Measurements from ENCODE around the gene TJAP1. TPM values are rescaled to one million over a fixed set of nuclear protein-coding genes. Genes with fewer than 3 reads are reported as not detected.
A peak's percentile ranks its signal among the peaks of the same experiment; 100 is the strongest.

TJAP1 gene
- polyA plus RNA-seq, 1 donor (not counting 4 experiments of a cell fraction or from before 2014, with no cell fraction given) = 23.3 TPM

DNA sequence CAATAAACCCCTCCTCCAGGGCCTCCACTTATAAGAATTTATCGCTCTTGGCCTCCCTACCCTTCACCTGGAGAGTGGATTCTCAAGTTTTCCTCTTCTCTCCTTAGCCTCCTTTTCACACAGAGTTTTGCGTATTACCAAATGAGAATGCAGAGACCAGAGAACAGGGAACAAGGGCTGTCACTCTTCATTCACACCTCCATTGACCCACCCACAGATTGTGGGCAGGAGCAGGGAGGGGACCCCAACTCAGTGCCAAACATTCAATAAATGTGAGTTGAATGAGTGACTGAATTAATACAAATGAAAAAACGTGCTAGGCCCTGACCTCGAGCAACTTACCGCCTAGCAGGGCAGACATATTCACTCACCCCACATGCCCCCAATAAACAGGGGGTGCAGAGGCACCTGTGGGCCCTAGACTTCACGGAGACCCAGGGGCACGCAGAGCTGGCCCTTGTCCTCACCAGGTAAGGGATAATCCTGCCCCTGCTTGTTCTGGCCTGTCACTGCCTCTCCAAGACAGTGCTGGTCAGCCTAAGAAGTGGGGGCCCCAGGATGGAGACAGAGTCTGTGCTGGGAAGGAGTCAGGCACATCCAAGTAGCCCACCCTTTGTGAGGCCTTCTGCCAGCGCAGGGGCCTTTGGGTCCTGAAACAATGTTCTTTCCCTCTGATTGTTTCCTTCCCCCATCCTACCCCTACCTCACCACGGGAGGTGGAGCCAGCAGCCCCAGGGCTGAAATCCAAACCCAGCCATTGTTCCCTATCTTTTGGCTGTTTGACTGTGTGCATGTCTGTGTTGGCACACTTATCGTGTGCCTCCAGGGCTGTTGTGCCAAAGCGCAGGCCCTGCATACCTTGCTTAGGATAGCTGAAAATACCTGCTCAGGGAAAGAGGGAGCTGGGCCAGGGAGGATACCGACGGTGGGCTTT, 8.4 kb upstream of the TJAP1 start:
- no peaks in the 10 kb centered on the region for H3K9me1 ChIP-seq (ENCODE audit: control insufficient read depth, extremely low read depth, insufficient read depth, low read length)
- peak; percentile 60 for FAIRE-seq
- H3K27ac ChIP-seq (ENCODE audit: control insufficient read depth, insufficient read depth, low read length) = no peak overlapping the region
- no peak for DNase-seq (ENCODE audit: low read depth, low spot score)
- TF ChIP-seq, protein P1, sequence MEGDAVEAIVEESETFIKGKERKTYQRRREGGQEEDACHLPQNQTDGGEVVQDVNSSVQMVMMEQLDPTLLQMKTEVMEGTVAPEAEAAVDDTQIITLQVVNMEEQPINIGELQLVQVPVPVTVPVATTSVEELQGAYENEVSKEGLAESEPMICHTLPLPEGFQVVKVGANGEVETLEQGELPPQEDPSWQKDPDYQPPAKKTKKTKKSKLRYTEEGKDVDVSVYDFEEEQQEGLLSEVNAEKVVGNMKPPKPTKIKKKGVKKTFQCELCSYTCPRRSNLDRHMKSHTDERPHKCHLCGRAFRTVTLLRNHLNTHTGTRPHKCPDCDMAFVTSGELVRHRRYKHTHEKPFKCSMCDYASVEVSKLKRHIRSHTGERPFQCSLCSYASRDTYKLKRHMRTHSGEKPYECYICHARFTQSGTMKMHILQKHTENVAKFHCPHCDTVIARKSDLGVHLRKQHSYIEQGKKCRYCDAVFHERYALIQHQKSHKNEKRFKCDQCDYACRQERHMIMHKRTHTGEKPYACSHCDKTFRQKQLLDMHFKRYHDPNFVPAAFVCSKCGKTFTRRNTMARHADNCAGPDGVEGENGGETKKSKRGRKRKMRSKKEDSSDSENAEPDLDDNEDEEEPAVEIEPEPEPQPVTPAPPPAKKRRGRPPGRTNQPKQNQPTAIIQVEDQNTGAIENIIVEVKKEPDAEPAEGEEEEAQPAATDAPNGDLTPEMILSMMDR (optimal IDR thresholded peaks at IDR 0.05 in 1 of 3, IDR thresholded peaks at IDR 0.05 in 1 of 3, conservative IDR thresholded peaks at IDR 0.05 in 1 of 3; ENCODE audit: extremely low read depth in 1 of 3, insufficient read depth in 2 of 3, low read length in 3 of 3) = no peak
- TF ChIP-seq EZH2 (IDR thresholded peaks at IDR 0.05; ENCODE audit: low read length) = no peak
- no peaks in the 10 kb centered on the region for H4K20me1 ChIP-seq (ENCODE audit: control insufficient read depth, extremely low read depth, insufficient read depth, low read length)
- H3K9ac ChIP-seq (ENCODE audit: control insufficient read depth, extremely low read depth, insufficient read depth, low read length) = no peak overlapping the region
- peaks cover 29% of the 10 kb centered on the region for H3K4me1 ChIP-seq (ENCODE audit: control insufficient read depth, extremely low read depth, insufficient read depth, low read length)
- peak overlapping the region; percentile 49 for H3K4me2 ChIP-seq (ENCODE audit: control insufficient read depth, extremely low read depth, insufficient read depth, low read depth, low read length)
- dilution Hi-C loops (cut with MboI; ENCODE audit: extremely low pct_ligation_motif_present, low sequenced_read_pairs) = no loop called here
- no peaks in the 10 kb centered on the region for H3K79me2 ChIP-seq (ENCODE audit: control insufficient read depth, insufficient read depth, low read length)
- H3K4me3 ChIP-seq (ENCODE audit: control insufficient read depth in 2 of 3, extremely low read depth in 1 of 3, insufficient read depth in 2 of 3, low read depth in 1 of 3, low read length in 3 of 3) = no peak overlapping the region
- H3K36me3 ChIP-seq (ENCODE audit: control insufficient read depth in 2 of 2, extremely low read depth in 1 of 2, insufficient read depth in 2 of 2, low read length in 2 of 2) = no peaks in the 10 kb centered on the region
- no peaks in the 10 kb centered on the region for H3K27me3 ChIP-seq (ENCODE audit: control insufficient read depth, extremely low read depth, insufficient read depth, low read length)
- H2AFZ ChIP-seq (ENCODE audit: control insufficient read depth, low read length) = peak overlapping the region; percentile 58
- no peaks in the 10 kb centered on the region for H3K9me3 ChIP-seq (ENCODE audit: control insufficient read depth, low read depth, low read length)

DNA sequence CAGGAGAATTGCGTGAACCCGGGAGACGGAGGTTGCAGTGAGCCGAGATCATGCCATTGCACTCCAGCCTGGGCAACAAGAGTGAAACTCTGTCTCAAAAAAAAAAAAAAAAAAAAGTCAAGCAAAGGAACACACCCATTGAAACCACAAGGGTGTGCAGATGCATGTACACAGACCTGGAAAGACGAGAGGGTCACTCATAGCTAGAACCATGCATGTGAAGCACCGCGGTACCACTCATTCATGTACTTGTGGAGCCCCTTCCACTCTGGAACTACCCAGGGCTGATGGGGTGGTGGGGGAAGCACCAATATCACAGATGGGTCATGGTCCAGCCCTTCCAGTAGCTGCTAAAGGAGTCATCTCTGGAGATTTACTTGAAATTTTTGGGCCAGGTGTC, 7.4 kb upstream of the TJAP1 start:
- no peaks in the 10 kb centered on the region for H3K9me3 ChIP-seq (ENCODE audit: control insufficient read depth, low read depth, low read length)
- no peak for DNase-seq (ENCODE audit: low read depth, low spot score)
- H3K4me1 ChIP-seq (ENCODE audit: control insufficient read depth, extremely low read depth, insufficient read depth, low read length) = peaks cover 29% of the 10 kb centered on the region
- TF ChIP-seq, protein P1 (optimal IDR thresholded peaks at IDR 0.05 in 1 of 3, IDR thresholded peaks at IDR 0.05 in 1 of 3, conservative IDR thresholded peaks at IDR 0.05 in 1 of 3; ENCODE audit: extremely low read depth in 1 of 3, insufficient read depth in 2 of 3, low read length in 3 of 3) = no peak
- TF ChIP-seq EZH2 (IDR thresholded peaks at IDR 0.05; ENCODE audit: low read length) = no peak
- H3K36me3 ChIP-seq (ENCODE audit: control insufficient read depth in 2 of 2, extremely low read depth in 1 of 2, insufficient read depth in 2 of 2, low read length in 2 of 2) = no peaks in the 10 kb centered on the region
- H4K20me1 ChIP-seq (ENCODE audit: control insufficient read depth, extremely low read depth, insufficient read depth, low read length) = no peaks in the 10 kb centered on the region
- H3K4me2 ChIP-seq (ENCODE audit: control insufficient read depth, extremely low read depth, insufficient read depth, low read depth, low read length) = no peak overlapping the region
- H3K27ac ChIP-seq (ENCODE audit: control insufficient read depth, insufficient read depth, low read length) = no peak overlapping the region
- no peaks in the 10 kb centered on the region for H3K79me2 ChIP-seq (ENCODE audit: control insufficient read depth, insufficient read depth, low read length)
- H3K27me3 ChIP-seq (ENCODE audit: control insufficient read depth, extremely low read depth, insufficient read depth, low read length) = no peaks in the 10 kb centered on the region
- H3K9me1 ChIP-seq (ENCODE audit: control insufficient read depth, extremely low read depth, insufficient read depth, low read length) = no peaks in the 10 kb centered on the region
- H3K4me3 ChIP-seq (ENCODE audit: control insufficient read depth in 2 of 3, extremely low read depth in 1 of 3, insufficient read depth in 2 of 3, low read depth in 1 of 3, low read length in 3 of 3) = no peak overlapping the region
- dilution Hi-C loops (cut with MboI; ENCODE audit: extremely low pct_ligation_motif_present, low sequenced_read_pairs) = no loop called here
- no peak for FAIRE-seq
- H3K9ac ChIP-seq (ENCODE audit: control insufficient read depth, extremely low read depth, insufficient read depth, low read length) = no peak overlapping the region
- no peak overlapping the region for H2AFZ ChIP-seq (ENCODE audit: control insufficient read depth, low read length)

All from keratinocyte (primary cell).